Bone marrow (tissue), 2 donors: Measurements from ENCODE around the gene JSRP1.
A peak's percentile ranks its signal among the peaks of the same experiment; 100 is the strongest.

Experiments used
- DNase-seq, 2 donors: peaks; one replicate each; lab custom pipeline; 2025; lab: John Stamatoyannopoulos, UW

JSRP1 gene, protein sequence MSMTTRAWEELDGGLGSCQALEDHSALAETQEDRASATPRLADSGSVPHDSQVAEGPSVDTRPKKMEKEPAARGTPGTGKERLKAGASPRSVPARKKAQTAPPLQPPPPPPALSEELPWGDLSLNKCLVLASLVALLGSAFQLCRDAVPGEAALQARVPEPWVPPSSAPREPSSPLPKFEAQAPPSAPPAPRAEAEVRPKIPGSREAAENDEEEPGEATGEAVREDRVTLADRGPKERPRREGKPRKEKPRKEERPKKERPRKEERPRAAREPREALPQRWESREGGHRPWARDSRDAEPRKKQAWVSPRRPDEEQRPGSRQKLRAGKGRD

DNA sequence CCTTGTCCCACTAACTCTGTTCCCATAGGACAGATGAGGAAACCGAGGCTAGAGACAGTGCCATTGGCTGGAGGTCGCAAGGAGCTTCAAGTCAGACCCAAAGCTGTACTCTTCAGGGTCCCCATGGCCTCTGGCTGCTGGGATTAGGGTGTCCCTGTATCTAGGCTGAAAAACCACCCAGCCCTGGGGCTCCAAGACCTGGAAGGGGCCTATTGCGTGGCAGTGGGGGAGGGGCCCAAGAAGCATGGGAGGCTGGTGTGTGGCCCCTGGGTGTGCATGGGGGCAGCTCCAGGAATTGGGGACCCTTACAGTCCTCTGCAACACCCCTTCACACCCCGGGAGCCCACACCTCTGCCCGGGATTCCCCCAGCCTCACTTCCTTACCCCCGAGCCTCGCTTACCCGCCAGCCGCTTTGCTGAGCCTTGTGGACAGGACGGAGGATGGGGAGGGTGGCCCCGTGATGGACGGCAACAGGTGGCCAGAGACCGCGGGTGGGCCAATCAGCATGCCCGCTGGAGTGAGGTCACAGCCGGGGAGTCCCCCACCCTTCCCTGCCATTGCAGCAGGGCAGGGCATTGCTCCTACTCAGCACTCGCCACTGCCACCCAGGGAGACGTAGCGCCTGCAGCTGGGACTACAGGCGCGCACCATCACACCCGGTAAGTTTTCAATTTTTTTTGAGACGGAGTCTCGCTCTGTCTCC lies at the start of gene JSRP1:
TSS of gene JSRP1 (minus strand) at position 436 of the 704 bp plus-strand sequence. CDS start 1,103 bp downstream, outside the sequence.
- DNase-seq = no peak

DNA sequence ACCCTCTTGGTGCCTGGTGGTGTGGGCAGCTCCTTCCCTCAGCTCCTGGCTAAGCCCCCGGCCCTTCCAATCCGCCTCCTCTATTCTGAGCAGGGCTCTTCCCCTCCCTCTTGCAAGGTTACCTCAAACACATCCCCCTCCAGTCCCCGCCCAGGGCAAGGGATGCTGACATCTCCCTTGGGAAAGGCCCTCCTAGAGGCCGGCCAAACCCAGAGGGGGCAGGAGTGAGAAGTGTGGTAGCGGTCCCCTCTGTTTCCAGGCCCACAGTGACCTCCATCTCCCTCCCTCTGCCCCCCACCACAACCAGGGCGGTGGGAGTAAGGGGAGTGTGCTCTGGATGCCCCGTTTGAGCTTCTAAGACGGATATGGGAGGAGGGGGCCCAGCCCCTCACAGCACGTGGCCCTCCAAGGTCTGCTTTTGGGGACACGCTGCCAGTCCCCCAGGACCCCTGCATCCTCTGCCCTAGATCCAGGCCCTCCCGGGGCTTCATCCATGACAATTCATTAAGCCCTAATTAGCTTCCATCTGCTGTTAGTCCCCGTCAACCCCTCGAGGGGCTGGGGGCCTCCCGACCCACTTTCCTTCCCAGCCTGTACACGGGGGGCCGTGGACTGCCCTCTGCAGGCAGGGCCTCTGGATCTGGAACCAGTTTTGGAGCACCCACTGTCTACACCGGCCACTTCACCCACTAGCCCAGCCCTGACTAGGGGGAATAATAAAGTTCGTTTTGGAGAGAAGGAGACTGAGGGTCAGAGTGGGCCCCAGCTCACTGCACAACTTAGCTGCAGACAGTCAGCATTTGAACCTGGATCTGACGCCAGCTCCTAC lies 49.4 kb upstream of the JSRP1 start:
- no peak for DNase-seq

DNA sequence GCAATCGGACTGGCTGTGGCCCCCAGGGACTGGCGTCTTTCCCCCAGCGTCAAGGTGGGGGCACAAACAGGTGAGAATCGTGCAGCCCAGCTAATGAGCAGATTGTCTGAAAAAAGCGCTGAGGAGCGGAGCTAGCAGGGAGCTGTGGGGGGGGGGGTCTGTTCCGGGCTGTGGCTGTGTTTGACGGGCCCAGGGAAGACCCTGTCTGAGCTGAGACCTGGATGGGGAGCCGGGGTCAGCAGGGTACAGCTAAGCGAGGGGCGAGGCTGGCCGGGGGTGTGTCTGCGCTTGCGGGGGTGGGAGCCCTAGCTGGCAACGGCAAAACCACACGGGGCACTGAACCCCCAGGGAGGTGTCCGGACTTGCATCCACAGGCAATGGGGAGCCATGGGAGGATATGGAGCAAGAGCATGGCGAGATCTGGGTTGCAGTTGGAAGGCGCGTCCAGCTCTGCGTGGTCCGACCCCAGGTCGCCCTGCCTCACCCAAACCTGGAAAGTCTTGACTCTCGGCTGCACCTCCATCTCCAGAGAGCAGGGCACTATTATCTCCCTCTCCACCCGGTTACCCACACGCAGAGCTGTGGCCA lies 47.1 kb upstream of the JSRP1 start:
- DNase-seq = no peak

DNA sequence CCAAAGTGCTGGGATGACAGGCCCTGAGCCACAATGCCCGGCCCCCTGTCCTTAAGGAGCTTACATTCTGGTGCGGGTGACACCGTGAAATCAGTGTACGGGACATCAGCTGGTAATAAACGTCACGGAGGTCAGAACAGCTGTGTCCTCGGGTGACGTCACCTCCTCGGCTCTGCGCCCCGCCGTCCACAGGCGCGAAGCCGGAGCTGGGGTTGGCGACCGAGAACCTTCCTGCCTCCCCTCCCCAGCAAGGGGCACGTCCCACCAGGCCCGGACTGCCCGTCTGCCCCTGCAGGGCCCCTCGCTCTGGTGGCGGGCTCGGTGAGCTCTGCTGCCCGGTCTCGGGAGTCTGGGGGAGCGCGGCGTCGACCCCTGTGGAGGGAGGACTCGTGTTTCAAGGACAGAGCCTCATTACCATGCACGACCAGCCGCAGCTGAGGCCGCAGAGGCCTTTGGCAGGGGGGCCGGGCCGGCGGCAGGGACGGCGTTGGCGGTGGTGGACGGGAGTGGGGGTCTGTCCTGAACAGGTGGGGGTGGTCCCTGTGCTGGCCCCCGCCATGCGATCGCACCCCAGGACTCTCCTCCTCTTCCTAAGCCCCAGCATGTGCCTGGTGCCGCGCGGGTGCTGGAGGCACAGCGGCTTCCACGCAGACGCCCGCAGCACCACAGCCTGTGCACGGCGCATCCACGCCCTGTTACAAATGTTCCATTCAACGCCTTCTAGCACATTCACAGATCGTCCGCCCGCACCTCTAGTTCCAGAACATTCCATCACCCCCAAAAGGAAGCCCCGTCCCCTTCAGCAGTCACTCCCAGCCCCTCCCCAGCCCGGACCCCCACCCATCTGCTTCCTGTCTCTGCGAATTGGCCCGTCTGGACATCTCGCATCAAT lies 46.3 kb upstream of the JSRP1 start:
- no peak for DNase-seq

DNA sequence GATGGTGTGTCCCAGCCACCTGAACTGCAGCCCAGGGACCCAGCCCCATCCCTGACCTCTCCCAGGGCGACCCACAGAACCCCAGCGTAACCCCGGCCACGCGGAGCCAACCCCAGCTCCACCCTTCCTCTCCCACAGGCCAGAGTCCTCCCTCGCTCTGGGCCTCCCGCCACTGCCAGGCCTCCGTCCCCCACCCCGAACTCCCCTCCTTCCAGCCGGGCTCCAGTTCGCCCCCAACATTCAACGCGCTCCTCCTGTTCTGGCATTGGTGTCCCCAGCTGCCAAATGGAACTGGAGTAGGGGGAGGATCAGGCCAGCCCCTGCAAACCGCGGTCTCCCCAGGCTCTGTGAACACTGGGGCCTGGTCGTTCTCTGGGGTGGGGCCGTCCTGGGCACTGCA lies 44.3 kb upstream of the JSRP1 start:
- no peak for DNase-seq

DNA sequence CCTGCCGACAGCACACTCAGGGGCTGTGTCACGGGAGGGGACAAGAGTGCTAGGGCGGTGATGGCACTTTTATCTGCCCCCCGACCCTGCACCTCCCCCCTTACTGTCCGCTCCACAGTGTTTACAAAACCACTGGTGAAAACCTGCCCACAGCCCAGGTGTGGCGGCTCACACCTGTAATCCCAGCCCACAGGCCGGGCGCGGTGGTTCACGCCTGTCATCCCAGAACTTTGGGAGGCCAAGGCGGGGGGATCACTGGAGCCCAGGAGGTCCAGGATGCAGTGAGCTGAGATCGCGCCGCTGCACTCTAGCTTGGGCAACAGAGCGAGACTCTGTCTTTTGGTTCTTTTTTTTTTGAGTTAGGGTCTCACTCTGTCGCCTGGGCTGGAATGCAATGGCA lies 39.9 kb upstream of the JSRP1 start:
- no peak for DNase-seq

DNA sequence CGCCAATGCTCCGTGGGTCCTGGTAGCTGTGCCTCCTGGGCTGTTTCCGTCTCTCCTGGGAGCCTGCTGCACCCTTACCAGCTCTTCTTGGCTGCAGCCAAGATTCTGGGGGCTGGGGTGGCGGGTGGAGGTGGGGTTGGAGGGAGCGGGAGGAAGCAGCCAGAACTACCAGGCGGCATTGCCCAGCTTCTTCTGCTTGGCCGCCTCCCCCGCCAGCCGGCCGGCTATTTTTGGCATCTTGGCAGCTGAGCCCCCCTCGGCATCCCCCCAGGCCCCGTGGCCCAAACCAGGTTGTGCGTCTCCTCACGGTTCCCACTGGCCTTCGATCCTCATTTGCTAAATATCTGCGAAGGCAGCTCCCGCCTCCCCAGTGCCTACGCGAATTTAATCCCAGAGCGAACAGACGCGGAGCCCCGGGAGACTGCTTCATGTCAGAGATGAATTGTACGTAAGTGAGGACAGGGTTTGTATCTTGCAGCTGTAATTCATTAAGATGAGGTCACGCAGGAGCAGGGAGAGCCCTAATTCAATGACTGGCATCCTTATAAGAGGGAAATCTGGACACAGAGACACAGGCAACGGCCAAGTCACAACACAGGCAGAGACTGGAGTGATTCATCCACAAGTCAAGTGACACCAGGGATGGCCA lies 38.6 kb upstream of the JSRP1 start:
- no peak for DNase-seq

DNA sequence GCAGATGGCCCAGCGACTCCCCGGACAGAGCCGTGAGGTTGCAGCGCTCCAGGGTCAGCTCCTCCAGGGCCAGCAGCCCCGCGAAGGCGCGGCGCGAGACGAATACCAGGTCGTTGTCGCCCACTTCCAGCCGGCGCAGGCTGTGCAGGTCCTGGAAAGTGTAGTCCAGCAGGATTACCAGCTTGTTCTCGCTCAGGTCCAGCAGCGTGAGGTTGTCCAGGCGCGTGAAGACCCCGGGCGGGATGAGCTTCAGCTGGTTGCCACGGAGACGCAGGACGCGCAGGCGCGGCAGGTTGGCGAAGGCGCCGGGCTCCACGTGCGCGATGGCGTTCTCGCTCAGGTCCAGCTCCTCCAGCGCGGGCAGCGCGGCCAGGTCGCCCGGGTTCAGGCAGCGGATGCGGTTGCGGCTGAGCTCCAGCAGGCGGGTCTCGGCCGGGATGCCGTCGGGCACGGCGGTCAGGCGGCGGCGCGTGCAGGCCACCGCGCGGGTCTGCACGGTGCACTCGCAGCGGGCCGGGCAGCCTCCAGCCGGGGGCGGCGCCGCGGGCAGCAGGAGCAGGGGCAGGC lies 35.1 kb upstream of the JSRP1 start:
- no peak for DNase-seq

DNA sequence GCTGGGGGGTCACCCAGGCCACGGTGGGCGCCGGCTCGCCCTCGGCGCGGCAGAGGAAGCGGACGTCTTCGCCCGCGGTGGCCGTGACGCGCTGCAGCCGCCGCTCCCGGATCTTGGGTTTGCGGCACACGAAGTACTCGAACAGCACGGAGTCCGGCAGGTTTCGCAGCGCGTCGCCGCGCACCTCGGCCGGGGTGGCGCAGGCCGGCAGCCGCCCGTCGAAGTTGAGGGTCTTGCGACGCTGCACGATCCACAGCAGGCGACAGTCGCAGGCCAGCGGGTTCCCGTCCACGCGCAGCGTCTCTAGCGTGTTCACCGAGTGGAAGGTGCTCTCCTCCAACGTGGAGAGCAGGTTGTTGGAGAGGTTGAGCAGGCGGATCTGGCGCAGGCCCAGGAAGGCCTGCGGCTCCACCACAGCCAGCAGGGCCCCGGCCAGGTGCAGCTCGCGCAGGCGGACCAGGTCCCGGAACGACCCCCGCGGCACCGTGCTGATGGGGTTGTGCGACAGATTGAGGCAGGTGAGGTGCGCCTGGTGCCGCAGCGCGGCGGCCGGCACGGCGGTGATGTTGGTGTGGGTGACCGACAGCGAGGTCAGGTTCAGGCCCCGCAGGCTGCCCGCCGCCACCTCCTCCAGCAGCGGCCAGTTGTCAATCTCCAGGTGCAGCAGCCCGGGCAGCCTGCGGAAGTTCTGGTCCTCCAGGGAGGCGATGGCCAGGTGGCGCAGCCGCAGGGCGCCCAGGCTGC lies 34.4 kb upstream of the JSRP1 start:
- DNase-seq = no peak

DNA sequence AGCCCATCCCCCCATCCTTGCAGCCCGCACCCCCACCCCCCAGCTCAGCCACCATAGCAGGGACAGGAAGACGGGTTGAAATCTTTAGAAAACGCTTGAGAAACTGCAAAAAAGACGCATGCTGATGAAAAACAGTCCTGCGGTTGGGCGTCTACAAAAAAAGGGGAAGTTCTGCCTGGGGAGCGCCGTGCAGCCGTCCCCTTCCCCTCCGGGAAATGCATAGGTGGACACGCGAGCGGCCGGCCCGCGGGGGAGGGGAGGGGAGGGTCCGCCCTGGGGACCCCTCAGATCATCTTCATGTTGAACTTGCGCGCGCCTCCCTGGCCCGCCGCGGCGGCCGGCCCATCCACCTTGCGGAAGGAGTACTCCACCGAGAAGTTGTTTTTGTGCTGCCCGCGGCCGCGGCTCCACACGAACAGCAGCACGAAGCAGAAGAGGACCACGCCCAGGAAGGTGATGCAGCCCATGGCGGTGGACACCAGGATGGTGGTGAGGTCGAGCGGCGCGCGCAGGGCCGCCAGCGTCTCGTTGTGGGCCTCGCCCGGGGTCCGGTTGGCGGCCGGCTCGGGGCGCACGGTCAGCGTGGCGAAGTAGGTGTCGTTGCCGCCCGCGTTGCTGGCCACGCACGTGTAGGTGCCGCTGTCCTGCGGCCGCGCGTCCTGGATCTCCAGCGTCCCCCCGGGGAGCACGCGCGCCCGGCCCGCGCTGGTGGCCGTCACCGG lies 33.7 kb upstream of the JSRP1 start:
- DNase-seq = peak; percentile 87 to 91

DNA sequence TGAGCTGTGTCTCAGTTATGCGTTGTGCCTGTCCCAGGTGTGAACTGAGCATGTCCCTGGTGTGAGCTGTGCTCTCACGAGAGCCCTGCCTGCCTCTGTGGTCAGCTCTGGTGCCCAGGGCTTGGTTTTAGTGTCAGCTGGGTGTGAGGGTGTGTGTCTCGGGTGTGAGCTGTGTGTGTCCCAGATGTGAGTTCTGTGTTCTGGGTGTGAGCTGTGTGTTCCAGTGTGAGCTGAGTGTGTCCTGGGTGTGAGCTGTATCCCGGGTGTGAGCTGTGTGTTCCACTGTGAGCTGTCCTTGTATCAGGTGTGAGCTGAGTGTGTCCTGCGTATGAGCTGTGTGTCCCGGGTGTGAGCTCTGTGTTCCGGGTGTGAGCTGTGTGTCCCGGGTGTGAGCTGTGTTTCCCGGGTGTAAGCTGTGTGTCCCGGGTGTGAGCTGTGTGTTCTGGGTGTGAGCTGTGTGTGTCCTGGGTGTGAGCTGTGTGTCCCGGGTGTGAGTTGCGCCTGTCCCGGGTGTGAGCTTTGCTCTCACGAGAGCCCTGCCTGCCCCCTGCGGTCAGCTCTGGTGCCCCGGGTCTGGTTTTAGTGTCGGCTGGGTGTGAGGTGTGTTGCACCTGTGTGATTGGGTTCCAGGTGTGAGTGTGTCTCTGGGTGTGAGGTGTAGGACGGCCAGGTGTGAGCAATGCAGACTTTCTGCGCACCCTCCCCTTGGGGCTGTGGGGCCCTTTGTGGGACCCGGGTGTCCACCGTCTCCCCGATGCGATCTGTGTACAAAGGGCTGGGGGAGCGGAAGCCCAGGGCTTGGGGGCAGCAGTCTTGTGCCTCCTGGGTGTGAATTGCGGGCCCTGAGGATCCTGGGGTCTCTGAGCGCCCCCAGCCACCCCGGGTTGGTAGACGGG lies 32.8 kb upstream of the JSRP1 start:
- DNase-seq = no peak

DNA sequence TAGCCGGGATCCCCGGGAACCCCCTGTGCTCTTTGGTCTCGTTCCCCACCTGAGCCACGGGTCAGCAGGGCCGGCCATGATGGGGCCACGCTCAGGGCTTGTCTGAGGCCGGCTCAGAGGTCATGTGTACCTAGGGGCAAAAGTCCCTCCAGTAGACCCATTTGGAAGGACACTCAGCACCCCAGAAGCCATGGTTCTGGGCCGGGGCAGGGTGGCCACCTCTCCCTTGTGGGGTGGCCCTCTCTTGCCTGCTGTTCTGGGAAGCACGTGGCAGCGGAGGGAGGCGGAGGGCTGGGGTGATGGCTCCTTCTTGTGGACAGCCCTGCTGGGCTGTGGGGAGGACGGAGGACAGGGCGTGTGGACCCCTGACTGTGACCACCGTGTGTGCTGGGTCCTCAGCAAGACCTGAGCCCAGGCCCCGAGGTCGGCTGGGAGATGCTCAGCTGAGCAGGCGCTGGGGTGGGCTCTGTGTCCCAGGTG lies 32.2 kb upstream of the JSRP1 start:
- no peak for DNase-seq

DNA sequence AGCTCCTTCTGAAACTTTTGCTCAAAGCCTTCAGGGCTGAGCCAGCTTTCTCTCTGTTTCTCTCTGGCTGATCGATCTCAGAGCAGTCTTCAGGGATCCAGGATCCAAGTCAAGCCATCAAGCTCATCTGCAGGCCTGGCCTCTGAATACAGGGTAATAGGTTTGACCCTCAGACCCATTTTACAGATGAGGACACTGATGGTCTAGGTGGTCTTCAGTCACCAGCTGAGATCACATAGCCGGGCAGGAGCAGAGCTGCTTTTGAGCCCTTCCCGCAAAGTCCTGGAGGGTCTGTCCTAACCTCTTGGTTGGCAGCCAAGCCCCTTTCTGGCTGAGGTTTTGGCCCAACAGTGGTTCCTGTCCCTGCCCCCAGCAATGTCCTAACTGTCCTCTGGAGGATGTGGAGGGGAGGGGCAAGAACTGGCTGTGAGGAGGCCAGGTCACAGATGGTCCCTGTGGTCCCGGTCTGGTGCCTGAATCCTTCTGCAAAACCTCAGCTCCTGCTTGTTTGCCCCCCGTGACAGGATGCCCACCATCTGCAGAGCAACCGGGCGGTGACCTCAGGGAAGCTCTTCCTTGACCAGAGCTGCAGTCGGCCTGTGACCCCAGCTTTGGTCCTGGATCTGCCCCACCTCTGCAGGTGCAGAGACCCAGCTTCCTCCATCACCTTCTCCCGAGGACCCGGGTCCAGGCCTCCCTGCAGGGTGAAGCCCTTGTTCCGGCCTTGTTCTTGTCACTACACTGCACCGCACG lies 31.5 kb upstream of the JSRP1 start:
- DNase-seq = no peak

DNA sequence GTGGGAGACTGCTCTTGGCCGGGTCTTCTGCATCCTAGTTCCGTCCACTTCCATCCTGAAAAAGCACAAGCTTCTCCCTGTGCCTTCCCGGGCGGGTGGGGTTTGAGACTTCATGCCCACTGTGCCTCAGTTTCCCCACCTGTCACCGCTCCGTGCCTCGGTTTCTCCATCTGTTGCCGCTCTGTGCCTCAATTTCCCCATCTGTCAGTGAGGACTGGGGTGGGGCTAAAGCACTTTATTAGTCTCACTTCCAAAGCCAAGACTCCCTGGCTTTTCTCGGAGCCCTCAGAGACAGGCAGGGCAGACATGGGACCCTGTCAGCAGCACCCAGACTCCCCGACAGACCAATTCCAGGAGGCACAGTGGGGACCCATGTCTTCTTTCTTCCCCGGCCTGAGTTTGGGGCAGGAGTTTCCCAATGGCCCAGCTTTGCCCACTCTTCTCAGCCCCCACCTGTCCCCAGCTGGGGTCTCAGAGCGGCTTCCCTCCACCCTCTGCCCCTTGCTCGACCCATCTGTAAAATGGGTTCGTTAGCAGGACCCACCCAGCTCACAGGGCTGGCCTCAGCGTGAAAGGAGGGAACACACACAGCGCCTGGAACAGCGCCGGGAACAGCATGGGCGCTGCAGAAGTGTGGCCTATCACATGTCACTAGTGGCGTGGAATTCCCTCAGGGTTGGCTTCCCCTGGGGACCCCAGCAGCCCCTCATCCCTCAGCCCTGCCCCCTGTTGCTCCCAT lies 30.4 kb upstream of the JSRP1 start:
- DNase-seq = no peak

DNA sequence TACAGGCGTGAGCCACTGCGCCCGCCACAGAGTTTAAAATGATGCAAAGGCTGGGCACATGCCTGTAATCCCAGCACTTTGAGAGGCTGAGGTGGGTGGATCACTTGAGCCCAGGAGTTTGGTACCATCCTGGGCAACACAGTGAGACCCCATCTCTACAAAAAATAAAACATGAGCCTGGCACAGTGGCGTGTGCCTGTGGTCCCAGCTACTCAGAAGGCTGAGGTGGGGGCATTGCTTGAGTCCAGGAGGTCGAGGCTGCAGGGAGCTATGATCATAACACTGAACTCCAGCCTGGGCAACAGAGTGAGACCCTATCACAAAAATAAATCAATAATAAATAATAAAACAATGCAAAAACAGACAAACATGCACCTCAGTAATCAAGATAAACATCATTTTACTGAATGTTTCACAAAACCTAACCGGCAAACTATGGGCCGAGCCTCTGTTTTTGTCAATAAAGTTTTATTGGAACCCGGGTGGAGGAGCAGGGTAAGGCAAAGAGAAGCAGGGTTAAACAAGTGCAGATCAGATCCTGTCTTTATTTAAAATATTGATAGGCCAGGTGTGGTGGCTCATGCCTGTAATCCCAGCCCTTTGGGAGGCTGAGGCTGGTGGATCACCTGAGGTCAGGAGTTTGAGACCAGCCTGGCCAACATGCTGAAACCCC lies 27.8 kb upstream of the JSRP1 start:
- DNase-seq = no peak

DNA sequence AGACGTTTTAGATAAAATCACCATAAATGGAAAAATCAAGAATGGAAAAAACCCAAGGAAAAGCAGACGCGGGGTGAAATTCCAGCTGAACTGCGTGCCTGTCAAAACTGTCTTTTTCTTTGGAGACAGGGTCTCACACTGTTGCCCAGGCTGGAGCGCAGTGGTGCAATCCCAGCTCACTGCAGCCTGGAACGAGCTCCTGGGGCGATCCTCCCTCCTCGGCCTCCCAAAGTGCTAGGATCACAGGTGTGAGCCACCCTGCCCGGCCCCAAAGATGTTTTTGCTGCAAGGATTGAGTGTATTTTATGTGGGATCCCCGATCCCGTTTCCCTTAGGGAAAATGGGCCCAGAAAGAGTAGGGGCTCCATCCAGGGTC lies 26.6 kb upstream of the JSRP1 start:
- DNase-seq = no peak
